Measurements from ENCODE around the gene PPCS.
A peak's percentile ranks its signal among the peaks of the same experiment; 100 is the strongest.
"Not testable (repeated sequence)": the region's sequence is repeated elsewhere in the genome, so short reads cannot be mapped to it uniquely, and the experiment has no call there.

Gene PPCS

GRCh38 chr1:42453386-42453785 is 3.0 kb upstream of the PPCS start:
- Histone ChIP-seq H3K4me1 (ENCODE audit: control insufficient read depth, insufficient read depth, low read length) (peaks cover 4% of the 10 kb centered on the region), H3K36me3 (ENCODE audit: control insufficient read depth, insufficient read depth, low read length) (peaks cover 3% of the 10 kb centered on the region; the same call in 1 of the 2 replicates), H3K27me3 (ENCODE audit: control insufficient read depth, insufficient read depth, low read length) (no peaks in the 10 kb centered on the region), H3K9me3 (ENCODE audit: control insufficient read depth, insufficient read depth, low read depth, low read length) (no peaks in the 10 kb centered on the region), H3K4me3 (ENCODE audit: low read depth, low read length) (no peak overlapping the region), H3K27ac (ENCODE audit: low read depth, low read length) (no peak overlapping the region), H3K9ac (ENCODE audit: low read length) (no peak overlapping the region)

GRCh38 chr1:42454403-42454802 is 1.9 kb upstream of the PPCS start:
- no peaks in the 10 kb centered on the region for H3K9me3 ChIP-seq (ENCODE audit: control insufficient read depth, insufficient read depth, low read depth, low read length)
- no peak overlapping the region for H3K27ac ChIP-seq (ENCODE audit: low read depth, low read length)
- H3K9ac ChIP-seq (ENCODE audit: low read length) = no peak overlapping the region
- no peak overlapping the region for H3K4me3 ChIP-seq (ENCODE audit: low read depth, low read length)
- peaks cover 12% of the 10 kb centered on the region; the same call in 1 of the 2 replicates for H3K36me3 ChIP-seq (ENCODE audit: control insufficient read depth, insufficient read depth, low read length)
- no peaks in the 10 kb centered on the region for H3K27me3 ChIP-seq (ENCODE audit: control insufficient read depth, insufficient read depth, low read length)
- H3K4me1 ChIP-seq (ENCODE audit: control insufficient read depth, insufficient read depth, low read length) = peaks cover 4% of the 10 kb centered on the region

- Histone ChIP-seq H3K9ac (ENCODE audit: low read length) (peak overlapping the region; percentile 94), H3K27me3 (ENCODE audit: control insufficient read depth, insufficient read depth, low read length) (no peaks in the 10 kb centered on the region), H3K4me3 (ENCODE audit: low read depth, low read length) (peak overlapping the region; percentile 77), H3K9me3 (ENCODE audit: control insufficient read depth, insufficient read depth, low read depth, low read length) (no peaks in the 10 kb centered on the region), H3K27ac (ENCODE audit: low read depth, low read length) (peak overlapping the region; percentile 76), H3K36me3 (ENCODE audit: control insufficient read depth, insufficient read depth, low read length) (peaks cover 29% of the 10 kb centered on the region), H3K4me1 (ENCODE audit: control insufficient read depth, insufficient read depth, low read length) (peaks cover 4% of the 10 kb centered on the region)
Observed at GRCh38 chr1:42456754-42457089, 379 bp downstream of the PPCS start.

GRCh38 chr1:42461196-42461595 is 4.9 kb downstream of the PPCS start:
- Histone ChIP-seq H3K4me1 (ENCODE audit: control insufficient read depth, insufficient read depth, low read length) (peaks cover 6% of the 10 kb centered on the region), H3K9me3 (ENCODE audit: control insufficient read depth, insufficient read depth, low read depth, low read length) (no peaks in the 10 kb centered on the region)

GRCh38 chr1:42462828-42463763 is 6.8 kb downstream of the PPCS start, which contains the start of gene CCDC30:
Gene CCDC30 (plus strand): TSS chr1:42463286. CDS start chr1:42480552, 17,266 bp downstream.
- Histone ChIP-seq H3K4me3 (ENCODE audit: low read depth, low read length) (peak within 1 kb of the TSS; percentile 76), H3K27me3 (ENCODE audit: control insufficient read depth, insufficient read depth, low read length) (peaks cover 15% of the 10 kb centered on the region; the same call in 1 of the 2 replicates), H3K36me3 (ENCODE audit: control insufficient read depth, insufficient read depth, low read length) (peaks cover 28% of the 10 kb centered on the region), H3K4me1 (ENCODE audit: control insufficient read depth, insufficient read depth, low read length) (peaks cover 6% of the 10 kb centered on the region), H3K9ac (ENCODE audit: low read length) (peak within 1 kb of the TSS; percentile 46), H3K9me3 (ENCODE audit: control insufficient read depth, insufficient read depth, low read depth, low read length) (no peaks in the 10 kb centered on the region), H3K27ac (ENCODE audit: low read depth, low read length) (no peak within 1 kb of the TSS)

More at GRCh38 chr1:42461196-42461595, 4.9 kb downstream of the PPCS start:
- H3K9ac ChIP-seq (ENCODE audit: low read length) = no peak overlapping the region
- H3K27me3 ChIP-seq (ENCODE audit: control insufficient read depth, insufficient read depth, low read length) = peaks cover 15% of the 10 kb centered on the region; the same call in 1 of the 2 replicates
- H3K27ac ChIP-seq (ENCODE audit: low read depth, low read length) = no peak overlapping the region
- peaks cover 29% of the 10 kb centered on the region for H3K36me3 ChIP-seq (ENCODE audit: control insufficient read depth, insufficient read depth, low read length)
- no peak overlapping the region for H3K4me3 ChIP-seq (ENCODE audit: low read depth, low read length)

GRCh38 chr1:42463921-42464320 is 7.6 kb downstream of the PPCS start:
- Histone ChIP-seq H3K4me3 (ENCODE audit: low read depth, low read length) (peak overlapping the region; percentile 76), H3K27ac (ENCODE audit: low read depth, low read length) (no peak overlapping the region), H3K36me3 (ENCODE audit: control insufficient read depth, insufficient read depth, low read length) (peaks cover 20% of the 10 kb centered on the region), H3K4me1 (ENCODE audit: control insufficient read depth, insufficient read depth, low read length) (peaks cover 6% of the 10 kb centered on the region), H3K27me3 (ENCODE audit: control insufficient read depth, insufficient read depth, low read length) (peaks cover 19% of the 10 kb centered on the region; the same call in 1 of the 2 replicates), H3K9me3 (ENCODE audit: control insufficient read depth, insufficient read depth, low read depth, low read length) (no peaks in the 10 kb centered on the region), H3K9ac (ENCODE audit: low read length) (peak overlapping the region; percentile 8)

- peaks cover 6% of the 10 kb centered on the region for H3K4me1 ChIP-seq (ENCODE audit: control insufficient read depth, insufficient read depth, low read length)
- H3K27ac ChIP-seq (ENCODE audit: low read depth, low read length) = no peak overlapping the region
- peaks cover 19% of the 10 kb centered on the region; the same call in 1 of the 2 replicates for H3K27me3 ChIP-seq (ENCODE audit: control insufficient read depth, insufficient read depth, low read length)
- no peaks in the 10 kb centered on the region; the same call in 1 of the 2 replicates for H3K36me3 ChIP-seq (ENCODE audit: control insufficient read depth, insufficient read depth, low read length)
- H3K9ac ChIP-seq (ENCODE audit: low read length) = no peak overlapping the region
- no peaks in the 10 kb centered on the region for H3K9me3 ChIP-seq (ENCODE audit: control insufficient read depth, insufficient read depth, low read depth, low read length)
- H3K4me3 ChIP-seq (ENCODE audit: low read depth, low read length) = no peak overlapping the region
Observed at GRCh38 chr1:42466030-42466429, 9.7 kb downstream of the PPCS start.

GRCh38 chr1:42469727-42470126 is 13.4 kb downstream of the PPCS start:
- no peak overlapping the region for H3K9ac ChIP-seq (ENCODE audit: low read length)
- no peak overlapping the region for H3K27ac ChIP-seq (ENCODE audit: low read depth, low read length)
- H3K4me3 ChIP-seq (ENCODE audit: low read depth, low read length) = no peak overlapping the region
- H3K36me3 ChIP-seq (ENCODE audit: control insufficient read depth, insufficient read depth, low read length) = no peaks in the 10 kb centered on the region
- H3K4me1 ChIP-seq (ENCODE audit: control insufficient read depth, insufficient read depth, low read length) = no peaks in the 10 kb centered on the region
- peaks cover 5% of the 10 kb centered on the region; the same call in 1 of the 2 replicates for H3K27me3 ChIP-seq (ENCODE audit: control insufficient read depth, insufficient read depth, low read length)
- no peaks in the 10 kb centered on the region for H3K9me3 ChIP-seq (ENCODE audit: control insufficient read depth, insufficient read depth, low read depth, low read length)

GRCh38 chr1:42476605-42477004 is 20.3 kb downstream of the PPCS start:
- Histone ChIP-seq H3K4me3 (ENCODE audit: low read depth, low read length) (no peak overlapping the region), H3K36me3 (ENCODE audit: control insufficient read depth, insufficient read depth, low read length) (no peaks in the 10 kb centered on the region), H3K4me1 (ENCODE audit: control insufficient read depth, insufficient read depth, low read length) (no peaks in the 10 kb centered on the region), H3K9ac (ENCODE audit: low read length) (no peak overlapping the region), H3K9me3 (ENCODE audit: control insufficient read depth, insufficient read depth, low read depth, low read length) (no peaks in the 10 kb centered on the region), H3K27ac (ENCODE audit: low read depth, low read length) (no peak overlapping the region), H3K27me3 (ENCODE audit: control insufficient read depth, insufficient read depth, low read length) (no peaks in the 10 kb centered on the region)

- not testable (repeated sequence) for H3K36me3 ChIP-seq (ENCODE audit: control insufficient read depth, insufficient read depth, low read length); H3K9ac ChIP-seq (ENCODE audit: low read length); H3K4me3 ChIP-seq (ENCODE audit: low read depth, low read length); H3K27me3 ChIP-seq (ENCODE audit: control insufficient read depth, insufficient read depth, low read length); H3K9me3 ChIP-seq (ENCODE audit: control insufficient read depth, insufficient read depth, low read depth, low read length); H3K4me1 ChIP-seq (ENCODE audit: control insufficient read depth, insufficient read depth, low read length); H3K27ac ChIP-seq (ENCODE audit: low read depth, low read length)
Observed at GRCh38 chr1:42477354-42477753, 21.0 kb downstream of the PPCS start.

- no peak overlapping the region for H3K9ac ChIP-seq (ENCODE audit: low read length)
- no peaks in the 10 kb centered on the region for H3K9me3 ChIP-seq (ENCODE audit: control insufficient read depth, insufficient read depth, low read depth, low read length)
- no peak overlapping the region for H3K27ac ChIP-seq (ENCODE audit: low read depth, low read length)
Observed at GRCh38 chr1:42477775-42478174, 21.4 kb downstream of the PPCS start.

More at GRCh38 chr1:42477775-42478174, 21.4 kb downstream of the PPCS start:
- H3K4me1 ChIP-seq (ENCODE audit: control insufficient read depth, insufficient read depth, low read length) = no peaks in the 10 kb centered on the region
- no peaks in the 10 kb centered on the region for H3K27me3 ChIP-seq (ENCODE audit: control insufficient read depth, insufficient read depth, low read length)
- H3K4me3 ChIP-seq (ENCODE audit: low read depth, low read length) = no peak overlapping the region
- H3K36me3 ChIP-seq (ENCODE audit: control insufficient read depth, insufficient read depth, low read length) = no peaks in the 10 kb centered on the region

All from HUES6 (cell line).